DLD1 (cell line): ENCODE measurements around the gene SLC25A4.
"Not testable (repeated sequence)": the region's sequence is repeated elsewhere in the genome, so short reads cannot be mapped to it uniquely, and the experiment has no call there.

Experiments used
- in situ Hi-C: cut with HindIII; loops from 2 replicates; pipeline ENCODE4 v1.10.0; 2017; ENCODE audit warnings: low sequenced_read_pairs

SLC25A4 gene

DNA sequence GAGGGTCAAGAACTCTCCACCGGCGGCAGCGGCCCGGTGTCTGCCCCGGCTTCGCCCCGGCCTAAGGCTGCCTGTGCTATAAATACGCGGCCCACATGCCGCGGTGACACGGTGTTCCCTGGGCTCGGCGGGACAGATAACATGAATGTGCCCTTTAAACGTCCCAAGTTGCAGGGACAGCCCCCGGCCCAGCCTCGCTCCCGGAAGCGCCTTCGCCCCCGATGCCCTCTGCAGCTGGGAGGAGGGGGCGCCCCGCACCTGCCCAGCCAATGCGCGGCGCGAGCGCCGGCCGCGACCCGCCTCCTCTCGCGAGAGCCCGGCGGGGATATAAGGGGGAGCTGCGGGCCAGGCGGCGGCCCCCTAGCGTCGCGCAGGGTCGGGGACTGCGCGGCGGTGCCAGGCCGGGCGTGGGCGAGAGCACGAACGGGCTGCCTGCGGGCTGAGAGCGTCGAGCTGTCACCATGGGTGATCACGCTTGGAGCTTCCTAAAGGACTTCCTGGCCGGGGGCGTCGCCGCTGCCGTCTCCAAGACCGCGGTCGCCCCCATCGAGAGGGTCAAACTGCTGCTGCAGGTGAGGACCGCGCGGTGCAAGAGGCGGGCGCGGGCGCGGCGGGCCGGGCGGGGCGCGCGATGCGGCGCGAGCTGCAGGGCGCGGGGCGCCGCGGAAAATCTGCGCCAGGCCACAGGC, at the start of gene SLC25A4:
SLC25A4 (plus strand) TSS at position 355 of the 689 bp plus-strand sequence; CDS start at position 462, 107 bp downstream.
- in situ Hi-C loops, result no loop called here

DNA sequence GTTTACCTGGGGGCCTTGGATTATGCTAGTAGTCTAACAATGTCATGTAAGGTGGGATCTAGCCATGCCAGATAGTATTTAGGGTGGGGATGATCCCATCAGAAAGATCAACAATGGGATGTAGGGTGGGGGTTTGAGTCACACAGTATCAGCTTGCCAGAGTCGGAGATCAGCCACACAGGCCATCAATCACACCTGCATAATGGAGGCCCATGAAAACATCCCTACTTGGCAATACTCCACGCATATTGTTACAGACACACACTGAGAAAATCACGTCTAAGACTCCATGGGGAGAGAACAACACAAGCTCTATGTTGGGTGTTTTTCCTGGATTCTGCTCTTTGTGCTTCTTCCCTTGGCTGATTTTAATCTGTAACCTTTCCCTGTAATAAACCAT, 49.5 kb upstream of the SLC25A4 start:
- in situ Hi-C loops, result no loop called here

GRCh38 chr4:185096032-185096653, 46.9 kb upstream of the SLC25A4 start:
- in situ Hi-C loops, result no loop called here

DNA sequence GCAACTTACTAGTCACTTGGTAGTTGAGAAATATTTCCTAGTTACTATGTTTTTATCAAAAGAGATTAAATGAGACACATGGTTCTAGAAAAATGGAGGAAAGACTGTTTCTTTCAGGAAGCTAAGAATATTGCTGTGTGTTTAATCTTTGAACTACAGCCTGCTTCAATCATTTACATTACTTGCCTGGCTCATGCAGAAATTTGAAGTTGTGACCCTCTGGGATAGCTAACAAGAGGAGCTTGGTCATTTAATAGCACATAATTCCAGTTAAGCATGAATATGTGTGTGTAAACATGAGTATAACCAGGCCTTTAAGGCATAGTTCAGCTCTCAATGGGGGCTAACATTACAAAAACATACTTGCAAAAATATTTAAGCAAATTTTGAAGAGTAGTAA, 44.6 kb upstream of the SLC25A4 start:
- in situ Hi-C loops, result no loop called here

DNA sequence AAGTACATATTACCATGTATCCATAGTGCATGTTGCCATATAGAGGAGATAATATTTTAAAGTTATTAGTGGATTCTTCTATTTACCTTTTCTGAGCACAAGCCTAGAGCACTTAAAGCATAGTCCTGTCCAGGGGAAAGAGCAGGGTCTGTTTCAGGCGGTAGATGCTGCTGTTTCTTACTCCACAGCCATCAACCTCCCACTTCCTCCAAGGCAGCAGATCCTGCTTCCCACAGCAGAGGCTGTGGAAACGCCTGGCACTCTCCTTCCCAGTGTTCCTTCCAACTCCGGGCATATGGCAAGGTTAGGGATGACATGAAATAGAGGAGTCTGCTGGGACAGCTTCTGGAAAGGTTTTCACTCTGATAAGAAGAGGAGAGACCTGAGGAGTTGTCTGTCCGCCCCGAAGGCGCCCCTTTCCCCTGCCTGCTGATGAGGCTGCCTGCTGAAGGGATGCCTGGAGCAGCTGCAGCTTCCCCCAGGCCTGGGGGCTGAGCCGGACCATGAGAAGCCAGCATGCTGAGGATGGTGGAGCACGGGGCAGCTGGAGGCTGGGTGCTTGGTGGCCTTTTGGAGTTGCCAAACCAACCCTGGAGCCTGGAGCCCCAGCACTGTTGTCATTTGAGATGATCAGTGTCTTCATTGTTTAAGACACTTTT, 43.9 kb upstream of the SLC25A4 start:
- in situ Hi-C loops, result no loop called here

DNA sequence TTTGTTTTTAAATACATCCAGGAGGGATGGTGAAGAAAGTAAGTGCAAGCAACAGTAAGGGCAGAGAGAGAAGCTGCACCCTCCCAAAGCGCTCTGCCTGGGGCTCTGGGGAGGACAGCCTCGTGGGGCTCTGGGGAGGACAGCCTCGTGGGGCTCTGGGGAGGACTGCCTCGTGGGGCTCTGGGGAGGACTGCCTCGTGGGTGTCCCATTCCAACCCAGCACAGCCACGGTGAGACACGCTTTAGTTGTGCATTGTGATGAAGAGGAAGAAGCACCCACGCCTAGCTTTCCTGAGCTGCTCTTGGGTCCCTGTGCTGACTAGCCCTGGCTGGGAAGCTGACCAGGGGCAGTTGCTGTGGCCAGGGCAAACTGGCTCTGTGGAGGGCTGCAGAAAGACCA, 43.1 kb upstream of the SLC25A4 start:
- in situ Hi-C loops, result no loop called here

GRCh38 chr4:185100423-185100822, 42.6 kb upstream of the SLC25A4 start:
- in situ Hi-C loops, result no loop called here

- in situ Hi-C loops, result no loop called here
Measured at GRCh38 chr4:185101354-185101890, 41.6 kb upstream of the SLC25A4 start.

DNA sequence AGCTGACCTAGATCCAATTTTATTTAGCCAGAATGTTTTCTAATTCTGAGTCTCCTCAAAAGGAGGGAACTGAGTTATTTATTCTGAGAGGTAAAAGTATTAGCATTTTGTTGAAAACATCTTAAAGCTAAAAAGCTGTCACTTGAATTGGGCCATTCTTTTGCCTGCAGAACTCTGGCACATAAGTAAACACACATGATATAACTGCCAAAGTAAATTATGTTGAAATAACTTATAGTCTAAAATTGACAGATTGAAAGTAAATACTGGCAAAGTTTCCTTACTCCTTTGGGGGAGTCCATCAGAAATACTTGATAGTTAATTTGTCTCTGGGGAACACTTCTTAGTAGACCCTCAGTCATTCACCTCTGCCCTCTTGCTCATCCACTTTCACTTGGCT, 38.3 kb upstream of the SLC25A4 start:
- in situ Hi-C loops, result no loop called here

GRCh38 chr4:185106353-185106752, 36.7 kb upstream of the SLC25A4 start:
- in situ Hi-C loops, result no loop called here

GRCh38 chr4:185107574-185107973, 35.5 kb upstream of the SLC25A4 start:
- in situ Hi-C loops, result not testable (repeated sequence)

GRCh38 chr4:185108185-185108584, 34.9 kb upstream of the SLC25A4 start:
- in situ Hi-C loops, result no loop called here

- in situ Hi-C loops, result no loop called here
Measured at GRCh38 chr4:185108669-185109068, 34.4 kb upstream of the SLC25A4 start.

DNA sequence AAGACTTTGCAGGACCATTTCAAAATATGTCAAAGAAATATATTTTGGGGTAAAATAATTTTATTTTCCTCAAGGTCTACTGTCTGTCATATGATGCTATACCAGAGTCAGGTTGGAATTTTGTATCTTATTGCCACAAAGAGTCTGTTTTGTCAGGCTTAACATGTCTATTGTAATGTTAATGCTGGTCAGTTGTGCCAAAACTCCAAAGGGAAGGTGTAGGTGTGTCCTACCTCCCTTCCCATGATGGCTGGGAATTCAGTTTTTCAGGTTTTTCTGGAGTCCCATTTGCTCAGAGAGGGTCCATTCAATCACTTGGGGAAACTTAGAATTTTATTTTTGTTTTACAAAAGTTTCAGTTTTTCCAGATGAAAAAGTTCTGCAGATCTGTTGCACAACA, 33.3 kb upstream of the SLC25A4 start:
- in situ Hi-C loops, result no loop called here

DNA sequence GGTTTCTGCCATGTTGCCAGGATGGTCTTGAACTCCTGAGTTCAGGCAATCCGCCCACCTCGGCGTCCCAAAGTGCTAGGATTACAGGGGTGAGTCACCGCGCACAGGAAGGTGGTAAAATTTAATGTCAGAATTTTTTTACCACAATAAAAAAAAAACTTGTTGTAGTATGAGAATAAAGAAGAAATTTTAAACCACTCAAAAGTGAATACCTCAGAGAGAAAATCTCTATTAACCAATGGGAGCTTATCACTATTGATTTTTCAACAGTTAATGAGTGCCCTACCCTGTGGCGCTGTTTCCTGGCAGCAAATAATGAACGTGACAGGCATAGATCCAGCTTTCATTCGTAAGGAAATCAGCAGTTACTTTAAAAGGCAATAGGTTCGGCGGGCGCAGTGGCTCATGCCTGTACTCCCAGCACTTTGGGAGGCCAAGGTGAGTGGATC, 32.7 kb upstream of the SLC25A4 start:
- in situ Hi-C loops, result no loop called here

- in situ Hi-C loops, result no loop called here
Measured at GRCh38 chr4:185112104-185112503, 31.0 kb upstream of the SLC25A4 start.

- in situ Hi-C loops, result no loop called here
Measured at GRCh38 chr4:185113340-185113739, 29.7 kb upstream of the SLC25A4 start.

DNA sequence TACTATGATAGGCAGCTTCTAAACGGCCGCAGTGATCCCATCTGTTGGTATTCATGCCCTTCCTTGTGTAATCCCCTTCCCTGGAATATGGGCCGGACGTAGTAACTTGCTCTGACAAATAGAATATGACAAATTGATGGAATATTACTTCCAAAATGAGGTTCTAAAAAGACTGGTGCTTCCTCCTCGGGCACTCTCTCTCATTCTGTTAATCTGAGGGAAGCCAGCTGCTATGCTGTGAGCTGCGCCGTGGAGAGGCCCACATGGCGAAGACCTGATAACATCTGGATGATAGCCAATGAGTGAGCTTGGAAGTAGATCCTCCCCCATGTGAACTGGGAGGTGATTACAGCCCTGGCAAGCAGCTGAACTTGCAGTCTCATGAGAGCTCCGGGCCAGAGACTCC, 27.2 kb upstream of the SLC25A4 start:
- in situ Hi-C loops, result no loop called here

GRCh38 chr4:185117300-185117934, 25.6 kb upstream of the SLC25A4 start:
- in situ Hi-C loops, result no loop called here

- in situ Hi-C loops, result no loop called here
Measured at GRCh38 chr4:185118876-185119275, 24.2 kb upstream of the SLC25A4 start.

DNA sequence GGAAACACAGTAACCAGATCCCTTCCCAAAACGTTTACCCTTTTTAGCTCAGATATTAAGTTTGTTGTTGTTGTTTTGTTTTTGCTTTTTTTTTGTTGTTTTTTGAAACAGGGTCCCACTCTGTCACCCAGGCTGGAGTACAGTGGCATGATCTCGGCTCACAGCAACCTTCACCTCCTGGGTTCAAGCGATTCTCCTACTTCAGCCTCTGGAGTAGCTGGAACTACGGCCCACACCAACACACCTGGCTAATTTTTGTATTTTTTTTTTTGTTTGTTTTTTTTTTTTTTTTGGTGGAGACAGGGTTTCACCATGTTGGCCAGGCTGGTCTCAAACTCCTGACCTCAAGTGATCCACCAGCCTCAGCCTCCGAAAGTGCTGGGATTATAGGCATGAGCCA, 23.6 kb upstream of the SLC25A4 start:
- in situ Hi-C loops, result not testable (repeated sequence)
